Activated CD4-positive, alpha-beta T cell treated with anti-CD3 and anti-CD28 coated beads for 48 hours (primary cell): ENCODE measurements around the gene SCYL3.
"Not testable (repeated sequence)": the region's sequence is repeated elsewhere in the genome, so short reads cannot be mapped to it uniquely, and the experiment has no call there.

Experiments
- DNase-seq: peaks from one replicate; pipeline ENCODE4 v3.0.0-alpha.2; 2020

SCYL3 gene

DNA sequence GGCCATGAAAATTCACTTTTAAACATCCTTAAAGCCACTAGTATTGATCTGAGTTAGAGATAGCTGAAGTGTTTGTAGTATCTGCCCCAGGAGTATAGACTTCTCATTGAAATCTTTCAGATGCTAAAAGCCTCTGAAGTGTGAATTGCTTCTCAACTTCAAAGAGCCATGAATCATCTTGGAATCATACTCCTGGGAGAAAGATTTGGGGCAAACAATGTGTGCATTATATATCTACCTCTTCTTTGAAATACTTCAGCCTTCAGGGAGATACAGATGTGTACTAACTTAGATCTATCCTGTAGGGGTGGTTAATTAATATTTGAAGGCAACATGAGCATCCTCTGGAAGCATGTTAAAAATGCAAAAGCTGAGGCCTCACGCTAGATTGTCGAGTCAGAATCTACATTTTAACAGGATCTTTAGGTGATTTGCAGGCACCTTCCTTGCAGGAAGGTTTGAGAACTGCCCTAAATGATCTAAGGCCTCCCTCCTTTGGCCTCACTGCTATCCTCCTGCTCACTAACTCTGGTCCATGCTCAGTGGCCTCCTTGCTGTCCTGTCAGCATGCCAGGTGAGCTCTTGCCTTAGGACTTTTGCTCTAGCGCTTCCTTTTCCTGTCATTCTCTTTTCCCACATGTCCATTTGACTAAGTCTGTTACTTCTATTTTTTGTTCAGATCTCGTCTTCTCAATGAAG, 6.0 kb upstream of the SCYL3 start:
- no peak for DNase-seq

DNA sequence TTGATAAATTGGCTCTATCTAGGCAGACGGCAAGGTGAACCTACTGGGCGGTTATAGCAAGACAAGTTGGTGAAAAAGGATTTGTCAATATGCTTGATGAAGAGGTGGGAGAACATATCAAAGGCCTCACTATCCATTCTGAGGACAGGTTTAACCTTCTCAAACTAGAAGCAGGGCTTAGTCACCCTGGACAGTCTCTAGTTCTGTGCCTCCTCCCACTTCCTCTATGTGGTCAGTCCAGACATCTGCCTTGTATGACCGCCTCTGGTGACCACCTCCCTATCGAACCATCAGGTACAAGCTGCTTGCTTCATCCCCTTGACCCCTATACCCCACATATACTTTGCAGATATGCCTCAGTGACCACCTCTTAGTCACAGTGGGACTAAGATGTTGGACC, 2.3 kb upstream of the SCYL3 start:
- DNase-seq: no peak

DNA sequence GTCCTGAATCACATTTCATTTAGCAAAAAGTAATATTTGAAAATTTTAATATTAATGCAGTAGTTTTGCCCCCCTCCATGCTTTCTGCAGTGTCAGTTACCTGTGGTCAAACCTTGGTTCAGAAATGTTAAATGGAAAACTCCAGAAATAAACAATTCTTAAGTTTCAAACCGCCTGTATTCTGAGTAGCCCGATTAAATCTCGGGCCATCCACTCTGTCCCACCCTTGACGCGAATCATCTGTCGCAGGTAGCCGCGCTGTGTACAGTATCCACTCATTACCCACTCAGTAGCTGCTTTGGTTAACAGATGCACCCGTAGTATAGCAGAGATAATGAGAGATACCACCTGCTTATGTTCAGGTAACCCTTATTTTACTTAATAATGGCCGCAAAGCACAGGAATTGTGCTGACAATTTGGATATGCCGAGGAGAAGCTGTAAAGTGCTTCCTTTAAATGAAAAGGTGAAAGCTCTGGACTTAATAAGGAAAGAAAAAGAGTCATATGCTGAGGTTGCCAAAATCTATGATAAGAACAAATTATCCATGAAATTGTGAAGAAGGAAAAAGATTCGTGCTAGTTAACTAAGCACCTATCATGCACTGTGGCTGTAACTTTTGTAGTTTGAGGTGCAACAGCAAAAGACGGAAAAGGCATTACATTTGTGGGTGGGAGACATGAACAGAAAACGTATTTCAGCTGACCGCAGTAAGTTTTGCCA, 889 bp upstream of the SCYL3 start:
- peak; percentile 9 for DNase-seq

DNA sequence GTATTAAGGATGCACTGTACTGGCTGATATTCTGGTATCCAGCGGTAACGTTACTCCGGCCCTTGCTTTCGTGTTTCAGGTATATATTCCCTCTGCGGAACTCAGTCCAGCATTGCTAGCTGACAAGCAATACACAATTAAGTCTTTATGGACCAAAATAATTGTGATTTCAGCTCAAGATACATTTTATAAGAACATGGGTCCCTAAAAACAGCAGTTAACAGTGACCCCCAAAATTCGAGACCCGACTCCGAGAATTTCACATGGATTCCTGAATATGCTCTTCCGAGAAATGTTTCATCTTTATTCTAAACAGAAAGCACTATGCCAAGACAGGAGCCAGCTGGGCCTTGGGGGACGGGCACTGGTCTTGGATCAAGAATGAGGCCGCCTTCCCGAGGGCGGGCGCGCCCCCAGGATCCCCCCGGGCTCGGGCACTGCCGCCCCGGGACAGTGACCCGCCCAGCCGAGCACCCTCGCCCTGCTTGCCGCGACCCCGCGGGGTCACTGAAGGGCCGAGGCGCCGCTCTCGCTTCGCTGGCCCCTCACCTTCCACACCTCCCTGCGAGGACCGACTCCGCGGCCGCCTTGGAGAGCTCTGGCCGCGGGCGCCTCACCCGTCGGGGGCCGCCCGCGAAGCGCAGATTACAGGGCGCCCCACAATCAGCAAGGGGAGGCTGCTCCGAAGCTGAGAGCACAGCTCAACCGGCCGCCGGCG, 610 bp downstream of the SCYL3 start:
- peak; percentile 42 for DNase-seq

DNA sequence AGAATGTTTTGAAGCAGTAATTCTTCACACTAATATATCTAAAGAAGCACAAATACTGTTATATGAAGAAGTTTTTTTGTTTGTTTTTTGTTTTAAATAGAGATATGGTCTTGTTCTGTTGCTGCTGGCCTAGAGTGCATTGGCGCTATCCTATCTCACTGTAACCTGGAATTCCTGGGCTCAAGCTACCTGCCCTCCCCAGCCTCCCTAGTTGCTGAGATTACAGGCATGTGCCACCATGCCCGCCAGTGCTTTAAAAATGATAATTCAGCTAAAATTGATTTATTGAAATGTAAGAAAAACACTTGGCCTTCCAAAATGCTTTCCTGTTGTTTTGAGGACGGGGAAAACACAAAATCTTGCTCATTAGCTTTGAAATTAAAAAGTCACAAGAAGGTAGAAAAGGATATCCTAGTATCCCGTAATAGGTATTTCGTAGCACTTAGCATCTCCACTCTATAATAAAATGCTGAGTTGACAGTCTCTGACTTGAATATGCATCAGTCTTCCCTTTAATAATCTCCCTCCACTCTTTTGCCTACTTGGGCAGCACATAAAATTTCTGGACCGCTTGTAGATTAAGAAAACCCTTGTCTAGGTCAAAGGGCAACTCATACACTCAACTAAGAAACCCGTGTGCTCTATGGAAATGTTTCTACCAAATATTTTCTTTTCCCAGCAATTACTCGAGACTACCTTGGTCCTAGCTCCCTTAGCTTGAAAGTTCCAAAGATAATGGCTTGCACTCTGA, 1.3 kb downstream of the SCYL3 start:
- DNase-seq: no peak

DNA sequence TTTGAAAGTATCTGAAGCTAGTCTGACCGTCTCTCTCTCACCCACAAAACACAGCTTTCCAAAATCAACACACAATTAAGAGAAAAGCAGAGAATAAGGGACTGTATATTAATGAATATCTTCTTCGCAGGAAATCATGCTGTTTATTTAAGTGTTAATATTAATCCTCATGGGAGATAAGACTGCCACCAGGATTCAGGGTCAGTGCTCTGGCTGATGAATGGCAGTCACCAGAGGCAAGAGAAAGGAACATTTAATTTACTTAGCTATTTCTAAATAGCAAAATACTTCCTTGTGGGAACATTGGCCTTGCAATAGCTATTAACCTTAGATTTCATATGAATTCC, 2.2 kb downstream of the SCYL3 start:
- no peak for DNase-seq

DNA sequence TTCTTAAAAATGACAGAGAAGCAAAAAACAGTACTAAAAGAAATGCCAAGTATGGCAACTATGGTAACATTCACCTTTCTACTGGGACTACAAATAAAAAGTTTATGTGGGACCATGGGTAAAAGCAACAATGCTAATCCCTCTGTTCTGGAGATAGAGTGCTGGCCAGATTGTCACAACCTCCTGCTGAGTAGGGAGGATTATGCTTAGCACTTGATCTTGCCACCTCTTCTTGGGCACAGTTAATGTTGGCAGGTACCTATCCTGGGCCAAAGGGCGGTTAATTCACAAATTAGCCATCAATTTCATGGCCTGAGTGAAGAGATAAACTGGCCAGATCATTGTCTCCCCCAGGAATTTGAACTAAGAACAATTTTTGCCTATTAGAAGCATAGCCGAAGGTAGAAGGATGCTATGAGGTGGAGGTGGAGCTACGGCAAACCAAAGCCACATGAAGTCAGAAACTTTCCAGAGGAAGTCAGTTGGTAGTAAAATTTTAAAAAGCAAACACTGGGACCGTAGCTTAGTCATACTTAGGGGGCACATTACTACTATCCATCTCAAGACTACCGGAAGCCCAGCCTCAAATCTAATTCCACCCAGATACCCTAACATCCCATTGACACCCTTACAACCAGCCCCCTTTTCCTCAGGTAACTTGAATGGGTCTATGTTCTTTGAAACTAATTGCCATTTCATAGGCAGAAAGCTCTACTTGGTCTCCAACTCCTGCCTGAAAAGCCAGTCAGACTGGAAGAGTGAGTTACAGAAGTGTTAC, 2.7 kb downstream of the SCYL3 start:
- peak; percentile 38 for DNase-seq

DNA sequence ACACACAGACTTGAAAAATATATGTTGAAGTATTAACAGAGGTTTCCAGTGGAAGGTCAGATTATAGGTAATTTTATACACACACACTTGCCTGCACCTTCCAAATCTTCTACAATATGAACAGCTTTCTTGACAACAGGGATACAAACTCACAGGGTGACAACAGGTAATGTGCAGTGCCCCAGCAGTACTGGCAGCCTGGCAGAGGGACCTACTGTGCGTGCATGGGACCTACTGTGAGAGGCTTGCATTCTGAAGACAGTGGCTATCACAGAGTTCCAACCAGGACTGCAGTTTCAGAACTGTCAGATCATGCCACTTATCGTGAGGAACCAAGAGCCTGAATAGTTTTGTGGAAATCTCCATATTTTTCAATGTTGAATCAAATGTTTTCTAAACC, 3.8 kb downstream of the SCYL3 start:
- DNase-seq: no peak

DNA sequence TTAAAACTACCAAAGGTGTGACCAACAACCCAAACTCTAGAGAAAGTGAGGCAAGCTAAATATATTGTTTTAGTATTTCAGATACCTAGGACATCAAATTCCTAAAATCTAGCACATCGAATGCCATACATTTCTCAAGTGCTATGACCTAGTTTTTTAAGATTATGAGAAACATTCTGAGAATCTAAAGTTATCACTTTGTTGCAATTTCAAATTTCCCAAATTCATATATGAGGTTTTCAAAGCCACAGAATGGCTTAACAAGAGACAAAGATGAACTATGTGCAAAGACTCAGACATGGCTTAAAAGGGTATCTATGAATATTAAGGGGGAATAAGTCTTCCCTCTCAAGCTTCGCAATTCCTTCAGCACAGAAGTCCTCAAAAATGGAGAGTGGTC, 6.8 kb downstream of the SCYL3 start:
- no peak for DNase-seq

DNA sequence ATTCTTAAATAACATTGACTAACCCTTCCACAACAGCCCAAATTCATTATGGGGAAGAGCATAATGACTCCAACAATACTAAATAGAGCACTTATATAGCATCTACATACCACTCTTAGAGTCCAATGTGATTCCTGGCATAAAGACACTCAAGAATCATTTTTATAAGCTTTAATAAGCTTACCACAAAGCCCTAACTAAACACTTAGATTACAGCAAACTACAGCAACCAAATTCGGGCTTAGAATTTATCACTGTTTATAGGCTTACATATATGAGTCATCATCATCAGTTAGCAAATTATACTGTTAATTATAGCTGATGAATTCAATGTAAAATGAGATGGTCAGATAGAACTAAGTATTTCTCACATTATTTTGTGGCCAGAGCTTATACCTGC, 7.3 kb downstream of the SCYL3 start:
- no peak for DNase-seq

DNA sequence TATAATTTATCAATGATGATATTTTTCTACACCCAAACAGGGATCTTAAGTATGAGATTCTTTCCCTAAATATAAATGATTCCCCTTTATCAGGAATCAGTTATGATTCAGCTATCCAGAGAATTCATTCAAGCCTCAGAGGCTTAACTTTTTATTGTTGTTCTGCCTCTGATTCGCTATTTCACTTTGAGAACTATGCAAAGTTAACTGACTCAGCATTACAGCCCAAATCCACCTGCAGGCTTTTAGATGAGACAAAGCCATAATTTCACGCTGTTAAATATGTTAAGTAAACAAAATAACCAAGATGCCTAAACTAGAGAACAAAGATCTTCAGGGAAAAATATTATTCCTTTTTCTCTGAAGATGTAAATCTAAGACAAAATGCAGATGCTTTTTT, 8.5 kb downstream of the SCYL3 start:
- no peak for DNase-seq

DNA sequence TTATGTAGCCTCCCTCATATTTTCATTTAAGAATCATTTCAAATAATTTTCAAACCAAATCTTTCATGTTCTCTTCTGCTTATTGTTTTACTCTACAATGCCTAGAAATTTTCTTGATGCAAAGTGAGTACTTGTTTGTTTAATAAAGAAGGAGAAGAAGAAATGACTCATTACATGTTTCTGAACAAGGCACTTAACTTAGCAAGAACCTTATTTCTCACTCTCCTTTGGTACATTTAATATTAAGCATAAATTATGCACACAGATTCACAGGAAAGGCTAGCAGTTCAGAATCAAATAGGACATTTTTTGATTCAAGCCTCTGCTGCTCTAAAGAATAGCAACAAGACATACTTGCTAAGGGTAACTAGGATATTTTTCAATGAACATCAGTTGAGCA, 9.1 kb downstream of the SCYL3 start:
- DNase-seq: no peak

DNA sequence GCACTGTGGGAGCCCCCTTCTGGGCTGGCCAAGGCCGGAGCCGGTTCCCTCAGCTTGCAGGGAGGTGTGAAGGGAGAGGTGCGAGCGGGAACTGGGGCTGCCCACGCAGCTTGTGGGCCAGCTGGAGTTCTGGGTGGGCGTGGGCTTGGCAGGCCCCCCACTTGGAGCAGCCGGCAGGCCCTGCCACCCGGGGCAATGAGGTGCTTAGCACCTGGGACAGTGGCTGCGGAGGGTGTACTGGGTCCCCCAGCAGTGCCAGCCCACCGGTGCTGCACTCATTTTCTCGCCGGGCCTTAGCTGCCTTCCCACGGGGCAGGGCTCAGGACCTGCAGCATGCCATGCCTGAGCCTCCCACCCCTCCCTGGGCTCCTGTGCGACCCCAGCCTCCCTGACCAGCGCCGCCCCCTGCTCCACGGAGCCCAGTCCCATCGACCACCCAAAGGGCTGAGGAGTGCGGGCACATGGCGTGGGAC, 11.6 kb downstream of the SCYL3 start:
- DNase-seq: no peak

DNA sequence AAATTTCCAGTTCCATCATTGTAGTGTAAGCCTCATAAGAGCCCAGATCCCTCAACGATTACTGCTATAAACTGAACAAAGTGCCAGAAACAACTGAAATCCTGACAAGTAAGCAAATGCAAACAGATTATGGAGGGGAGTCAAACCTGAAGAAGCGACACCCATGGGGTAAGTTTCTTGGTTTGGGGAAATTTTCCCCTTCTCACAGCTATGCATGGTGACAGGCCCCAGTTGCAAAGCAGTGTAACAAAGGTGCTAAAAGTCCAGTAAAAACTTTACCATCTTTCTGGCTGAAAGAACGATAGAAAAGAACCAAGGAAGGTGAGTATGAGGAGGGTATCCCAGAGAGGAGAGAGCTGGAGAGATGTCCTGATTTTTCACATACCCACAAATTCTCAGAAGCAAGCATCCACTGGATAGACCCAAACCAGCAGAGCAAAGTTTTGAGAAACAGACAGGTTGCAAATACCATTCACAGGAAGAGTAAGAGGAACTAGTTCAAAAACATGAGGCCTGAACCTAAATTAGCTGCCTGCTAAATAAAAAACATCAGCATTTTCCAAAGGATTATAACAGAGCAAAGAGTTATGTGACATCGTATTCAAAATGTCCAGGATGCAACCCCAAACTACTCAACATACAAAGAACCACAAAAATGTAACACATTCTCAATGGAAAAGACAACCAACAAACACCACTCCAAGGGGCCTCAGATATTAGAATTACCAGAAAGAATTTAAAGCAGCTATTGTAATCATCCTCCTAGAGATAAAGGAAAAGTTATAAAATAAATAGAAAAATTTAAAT, 14.5 kb downstream of the SCYL3 start:
- no peak for DNase-seq

DNA sequence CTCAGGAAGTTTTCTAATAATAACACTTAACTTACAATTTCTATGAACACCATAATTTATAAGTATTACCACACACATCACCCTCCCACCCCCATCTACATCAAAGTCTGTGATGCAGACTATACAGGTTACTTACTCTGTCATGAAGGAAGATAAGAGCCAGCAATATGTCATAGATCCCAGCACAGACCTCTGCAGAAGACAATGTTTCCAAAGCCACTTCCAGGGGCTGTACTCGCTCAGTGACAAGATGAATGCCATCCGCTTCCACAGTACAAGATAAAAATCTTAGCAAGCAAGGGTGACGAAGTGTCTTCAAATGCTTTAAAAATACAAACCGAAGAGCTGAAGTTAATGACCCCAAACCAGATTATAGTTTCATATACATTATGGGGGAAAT, 15.2 kb downstream of the SCYL3 start:
- no peak for DNase-seq

DNA sequence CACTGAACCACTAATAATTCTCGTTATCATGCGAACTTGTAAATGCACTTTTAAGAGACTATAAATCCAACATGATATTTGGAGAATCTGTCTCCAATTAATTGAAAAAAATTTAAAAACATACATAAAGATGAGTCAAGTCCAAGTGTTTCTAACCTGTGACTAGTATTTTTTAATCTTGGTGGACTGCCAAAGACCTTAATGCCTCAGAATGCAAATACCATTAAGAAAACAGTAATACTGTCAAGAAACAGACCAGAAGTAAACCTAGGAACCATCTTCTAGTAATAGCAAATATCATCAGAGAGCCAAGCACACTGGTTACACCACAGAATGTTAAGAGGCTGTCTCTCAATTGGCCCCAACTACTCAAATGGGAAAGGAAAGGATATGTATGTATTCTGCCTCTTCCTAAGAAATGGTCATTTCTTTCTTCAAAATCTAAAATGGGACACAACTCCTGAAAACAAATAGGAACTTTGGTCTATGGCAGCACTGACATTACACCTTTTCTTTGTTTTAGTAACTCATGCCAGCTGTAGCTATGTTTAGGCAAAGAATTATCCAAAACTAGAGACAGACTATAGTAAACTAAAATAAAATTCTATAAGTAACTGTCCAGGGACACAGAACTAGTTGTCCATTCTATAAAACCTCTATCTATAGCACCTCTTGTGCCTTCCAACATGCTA, 15.8 kb downstream of the SCYL3 start:
- no peak for DNase-seq

DNA sequence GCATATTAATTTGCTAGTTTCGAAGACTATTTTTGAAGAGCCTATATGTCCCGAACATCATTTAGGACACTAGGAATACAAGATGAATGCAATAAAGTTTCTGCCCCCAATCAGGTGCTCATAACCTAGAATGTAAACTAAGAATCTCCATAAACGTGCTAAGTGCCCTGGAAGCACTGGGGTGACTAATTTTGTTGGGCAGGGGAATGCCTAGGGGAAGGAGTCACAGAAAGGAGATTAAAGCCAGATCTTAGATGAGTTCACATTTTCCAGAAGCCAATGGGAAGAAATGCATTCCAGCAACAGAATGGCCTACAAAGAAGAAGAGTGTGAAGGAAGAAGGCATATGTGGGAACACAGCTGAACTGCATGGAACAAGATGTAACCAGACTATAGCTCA, 19.5 kb downstream of the SCYL3 start:
- DNase-seq: no peak

DNA sequence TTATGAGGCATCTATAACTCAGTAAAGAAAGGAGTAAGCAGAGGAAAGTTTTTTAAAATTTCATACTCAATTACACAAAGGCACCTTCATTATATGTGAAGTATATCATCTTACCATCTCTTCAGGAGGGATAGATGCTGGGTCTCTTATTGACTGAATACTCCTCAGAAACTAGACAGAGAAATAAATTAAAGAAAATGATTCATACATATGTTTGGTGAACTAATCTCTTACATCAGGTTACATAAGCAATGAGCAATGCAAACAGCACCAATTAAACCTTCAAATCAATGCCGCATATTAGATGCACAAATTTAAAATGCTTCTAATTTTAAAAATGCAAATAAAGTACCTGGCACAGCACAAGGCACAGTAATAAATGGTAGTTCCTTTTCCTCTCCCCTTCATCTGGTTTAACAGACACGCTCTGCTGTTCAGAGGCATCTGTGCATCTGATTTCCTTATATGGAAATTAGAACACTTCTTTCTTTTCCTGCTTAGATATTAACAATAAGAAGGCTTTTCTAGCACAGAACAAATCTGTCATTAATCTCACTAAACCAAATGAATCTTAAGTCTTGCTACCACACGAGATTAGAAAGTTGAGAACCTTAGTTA, 20.0 kb downstream of the SCYL3 start:
- DNase-seq: no peak

DNA sequence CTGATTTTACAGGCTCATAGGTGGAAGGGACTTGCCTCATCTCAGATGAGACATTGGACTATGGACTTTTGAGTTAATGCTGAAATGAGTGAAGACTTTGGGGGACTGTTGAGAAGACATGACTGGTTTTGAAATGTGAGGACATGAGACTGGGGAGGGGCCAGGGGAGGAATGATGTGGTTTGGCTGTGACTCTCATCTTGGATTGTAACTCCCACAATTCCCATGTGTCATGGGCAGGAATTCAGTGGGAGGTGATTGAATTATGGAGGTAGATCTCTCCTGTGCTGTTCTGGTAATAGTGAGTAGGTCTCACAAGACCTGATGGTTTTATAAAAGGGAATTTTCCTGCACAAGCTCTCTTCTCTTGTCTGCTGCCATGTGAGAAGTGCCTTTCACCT, 20.8 kb downstream of the SCYL3 start:
- DNase-seq: no peak

DNA sequence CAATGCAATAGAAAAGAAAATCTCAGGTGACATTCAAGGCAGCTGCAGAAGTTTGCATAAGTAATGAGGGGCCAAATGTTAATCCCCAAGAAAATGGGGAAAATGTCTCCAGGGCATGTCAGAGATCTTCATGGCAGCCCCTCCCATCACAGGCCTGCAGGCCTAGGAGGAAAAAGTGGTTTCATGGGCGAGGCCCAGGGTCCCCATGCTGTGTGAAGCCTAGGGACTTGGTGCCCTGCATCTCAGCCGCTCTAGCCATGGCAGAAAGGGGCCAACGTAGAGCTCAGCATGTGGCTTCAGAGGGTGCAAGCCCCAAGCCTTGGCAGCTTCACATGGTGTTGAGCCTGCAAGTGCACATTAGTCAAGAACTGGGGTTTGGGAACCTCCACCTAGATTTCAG, 21.7 kb downstream of the SCYL3 start:
- DNase-seq: not testable (repeated sequence)

DNA sequence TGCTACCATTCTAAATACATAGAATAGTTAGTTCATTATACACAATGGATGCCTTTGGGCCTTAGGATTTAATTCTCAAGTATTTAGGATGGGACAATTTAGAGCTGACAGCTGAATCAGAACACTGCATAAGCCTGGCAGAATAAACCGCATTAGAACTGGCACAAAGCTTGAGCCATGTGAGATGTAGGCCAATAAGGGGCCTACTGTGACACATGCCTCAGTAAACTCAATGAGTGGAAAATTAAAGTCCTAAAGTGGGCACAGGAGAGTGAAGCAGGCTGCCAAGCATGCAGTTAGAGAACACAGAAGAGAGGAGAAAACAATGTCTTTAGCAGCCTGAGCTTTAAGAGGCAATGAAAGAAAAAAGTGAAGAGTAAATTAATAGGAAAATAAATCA, 24.3 kb downstream of the SCYL3 start:
- DNase-seq: no peak
